ENCODE results near the gene ELOVL2.
"Not testable (repeated sequence)": the region's sequence is repeated elsewhere in the genome, so short reads cannot be mapped to it uniquely, and the experiment has no call there.

DNA sequence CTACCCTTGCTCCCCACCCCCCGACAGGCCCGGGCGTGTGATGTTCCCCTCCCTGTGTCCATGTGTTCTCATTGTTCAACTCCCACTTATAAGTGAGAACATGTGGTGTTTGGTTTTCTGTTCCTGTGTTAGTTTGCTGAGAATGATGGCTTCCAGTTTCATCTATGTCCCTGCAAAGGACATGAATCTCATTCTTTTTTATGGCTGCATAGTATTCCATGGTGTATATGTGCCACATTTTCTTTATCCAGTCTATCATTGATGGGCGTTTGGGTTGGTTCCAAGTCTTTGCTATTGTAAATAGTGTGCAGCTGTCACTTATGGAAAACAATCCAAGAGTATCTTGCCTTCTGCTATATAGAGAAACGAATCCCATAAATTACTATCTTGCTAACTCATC lies 40.8 kb downstream of the ELOVL2 start:
- TF ChIP-seq, protein P1, sequence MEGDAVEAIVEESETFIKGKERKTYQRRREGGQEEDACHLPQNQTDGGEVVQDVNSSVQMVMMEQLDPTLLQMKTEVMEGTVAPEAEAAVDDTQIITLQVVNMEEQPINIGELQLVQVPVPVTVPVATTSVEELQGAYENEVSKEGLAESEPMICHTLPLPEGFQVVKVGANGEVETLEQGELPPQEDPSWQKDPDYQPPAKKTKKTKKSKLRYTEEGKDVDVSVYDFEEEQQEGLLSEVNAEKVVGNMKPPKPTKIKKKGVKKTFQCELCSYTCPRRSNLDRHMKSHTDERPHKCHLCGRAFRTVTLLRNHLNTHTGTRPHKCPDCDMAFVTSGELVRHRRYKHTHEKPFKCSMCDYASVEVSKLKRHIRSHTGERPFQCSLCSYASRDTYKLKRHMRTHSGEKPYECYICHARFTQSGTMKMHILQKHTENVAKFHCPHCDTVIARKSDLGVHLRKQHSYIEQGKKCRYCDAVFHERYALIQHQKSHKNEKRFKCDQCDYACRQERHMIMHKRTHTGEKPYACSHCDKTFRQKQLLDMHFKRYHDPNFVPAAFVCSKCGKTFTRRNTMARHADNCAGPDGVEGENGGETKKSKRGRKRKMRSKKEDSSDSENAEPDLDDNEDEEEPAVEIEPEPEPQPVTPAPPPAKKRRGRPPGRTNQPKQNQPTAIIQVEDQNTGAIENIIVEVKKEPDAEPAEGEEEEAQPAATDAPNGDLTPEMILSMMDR (IDR thresholded peaks at IDR 0.05), result not testable (repeated sequence)
- not testable (repeated sequence) for TF ChIP-seq POLR2A, EP300 (IDR thresholded peaks at IDR 0.05)

Measured in sigmoid colon (tissue), 4 donors.